ENCODE measurements around the gene TK2. TPM values are rescaled to one million over a fixed set of nuclear protein-coding genes. Genes with fewer than 3 reads are reported as not detected.

TK2 gene
- total RNA-seq, 2 donors from 2014 or later, result 7.9 to 11.5 TPM

GRCh38 chr16:66541388-66542355, 8.2 kb downstream of the TK2 start:
- Histone ChIP-seq H3K36me3 (ENCODE audit: control insufficient read depth, insufficient read depth, low read length) (no peaks in the 10 kb centered on the region), H3K9ac (ENCODE audit: extremely low read depth, low read length, poor library complexity, severe bottlenecking) (no peak overlapping the region), H3K27ac (ENCODE audit: low read depth, low read length) (no peak overlapping the region), H3K4me1 (ENCODE audit: control insufficient read depth, insufficient read depth, low read length) (peaks cover 5% of the 10 kb centered on the region), H3K9me3 (ENCODE audit: control insufficient read depth, low read length) (no peaks in the 10 kb centered on the region), H3K4me3 (ENCODE audit: low read length) (no peak overlapping the region), H3K27me3 (ENCODE audit: control insufficient read depth, insufficient read depth, low read length, poor library complexity, severe bottlenecking) (no peaks in the 10 kb centered on the region)
- Mint-ChIP-seq H3K36me3 (ENCODE audit: low read depth) (peaks cover 2% of the 10 kb centered on the region), H3K27ac (peak overlapping the region; percentile 13), H3K4me3 (no peak overlapping the region), H3K9me3 (no peaks in the 10 kb centered on the region), H3K4me1 (peaks cover 11% of the 10 kb centered on the region), H3K27me3 (ENCODE audit: insufficient read depth) (no peaks in the 10 kb centered on the region)
- 85 to 87% methylated on average over 14 to 18 of the region's 18 CpGs for WGBS, 2 experiments (ENCODE audit: insufficient coverage in 1 of 2, insufficient read length in 1 of 2)
- no peak for TF ChIP-seq CTCF (conservative IDR thresholded peaks at IDR 0.05)
- peak; percentile 48 for DNase-seq

GRCh38 chr16:66539623-66540469, 10.1 kb downstream of the TK2 start:
- H3K27ac ChIP-seq (ENCODE audit: low read depth, low read length), result no peak overlapping the region
- peaks cover 5% of the 10 kb centered on the region for H3K4me1 ChIP-seq (ENCODE audit: control insufficient read depth, insufficient read depth, low read length)
- Mint-ChIP-seq H3K4me3 (no peak overlapping the region), H3K9me3 (no peaks in the 10 kb centered on the region), H3K36me3 (ENCODE audit: low read depth) (peaks cover 2% of the 10 kb centered on the region), H3K27ac (no peak overlapping the region), H3K27me3 (ENCODE audit: insufficient read depth) (no peaks in the 10 kb centered on the region), H3K4me1 (peaks cover 11% of the 10 kb centered on the region)
- no peaks in the 10 kb centered on the region for H3K27me3 ChIP-seq (ENCODE audit: control insufficient read depth, insufficient read depth, low read length, poor library complexity, severe bottlenecking)
- no peak overlapping the region for H3K9ac ChIP-seq (ENCODE audit: extremely low read depth, low read length, poor library complexity, severe bottlenecking)
- H3K36me3 ChIP-seq (ENCODE audit: control insufficient read depth, insufficient read depth, low read length), result no peaks in the 10 kb centered on the region
- 89 to 98% methylated on average over 2 to 3 of the region's 3 CpGs for WGBS, 2 experiments (ENCODE audit: insufficient coverage in 1 of 2, insufficient read length in 1 of 2)
- no peak for DNase-seq
- TF ChIP-seq CTCF (conservative IDR thresholded peaks at IDR 0.05), result no peak
- H3K4me3 ChIP-seq (ENCODE audit: low read length), result no peak overlapping the region
- H3K9me3 ChIP-seq (ENCODE audit: control insufficient read depth, low read length), result no peaks in the 10 kb centered on the region

- DNase-seq, result no peak
- H3K9me3 ChIP-seq (ENCODE audit: control insufficient read depth, low read length), result no peaks in the 10 kb centered on the region
- no peak overlapping the region for H3K4me3 Mint-ChIP-seq
- H3K4me1 ChIP-seq (ENCODE audit: control insufficient read depth, insufficient read depth, low read length), result peaks cover 5% of the 10 kb centered on the region
- H3K27ac Mint-ChIP-seq, result no peak overlapping the region
- H3K9me3 Mint-ChIP-seq, result no peaks in the 10 kb centered on the region
- H3K9ac ChIP-seq (ENCODE audit: extremely low read depth, low read length, poor library complexity, severe bottlenecking), result no peak overlapping the region
- peaks cover 6% of the 10 kb centered on the region for H3K36me3 Mint-ChIP-seq (ENCODE audit: low read depth)
- no peak overlapping the region for H3K4me3 ChIP-seq (ENCODE audit: low read length)
- WGBS, 2 experiments (ENCODE audit: insufficient coverage in 1 of 2, insufficient read length in 1 of 2), result 87 to 93% methylated on average over 3 to 5 of the region's 5 CpGs
- no peak overlapping the region for H3K27ac ChIP-seq (ENCODE audit: low read depth, low read length)
- no peaks in the 10 kb centered on the region for H3K27me3 ChIP-seq (ENCODE audit: control insufficient read depth, insufficient read depth, low read length, poor library complexity, severe bottlenecking)
- no peaks in the 10 kb centered on the region for H3K27me3 Mint-ChIP-seq (ENCODE audit: insufficient read depth)
- TF ChIP-seq CTCF (conservative IDR thresholded peaks at IDR 0.05), result no peak
- H3K4me1 Mint-ChIP-seq, result peaks cover 16% of the 10 kb centered on the region
- no peaks in the 10 kb centered on the region for H3K36me3 ChIP-seq (ENCODE audit: control insufficient read depth, insufficient read depth, low read length)
These were observed 11.0 kb downstream of the TK2 start for GRCh38 chr16:66538910-66539309.
